Measurements from ENCODE around the gene RAB30. TPM values are rescaled to one million over a fixed set of nuclear protein-coding genes. Genes with fewer than 3 reads are reported as not detected.

Gene RAB30
- total and polyA plus RNA-seq, 3 donors from 2014 or later = 11.4 to 13.1 (median 12.3) TPM

DNA sequence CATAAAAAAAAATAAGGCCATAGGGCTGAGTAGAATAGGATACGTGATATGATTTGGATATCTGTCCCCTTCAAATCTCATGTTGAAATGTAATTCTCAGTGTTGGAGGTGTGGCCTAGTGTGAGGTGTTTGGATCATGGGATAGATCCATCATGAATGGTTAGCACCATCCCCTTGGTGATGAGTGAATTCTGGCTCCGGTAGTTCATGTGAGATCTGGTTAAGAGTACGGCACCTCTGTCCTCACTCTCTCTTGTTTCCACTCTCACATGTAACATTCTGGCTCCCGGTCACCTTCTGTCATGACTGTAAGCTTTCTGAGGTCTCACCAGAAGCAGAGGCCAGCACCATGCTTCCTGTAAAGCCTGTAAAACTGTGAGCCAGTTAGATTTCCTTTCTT is 45.5 kb downstream of the RAB30 start:
- 90 to 99% methylated on average over 4 of the region's 4 CpGs for WGBS, 2 donors
- H3K27ac ChIP-seq = no peak overlapping the region

GRCh38 chr11:83025267-83025704 is 46.4 kb downstream of the RAB30 start:
- Histone ChIP-seq H3K27me3 (no peaks in the 10 kb centered on the region), H3K4me1 (peaks cover 5% of the 10 kb centered on the region), H3K4me3 (no peak overlapping the region), H3K9me3 (no peaks in the 10 kb centered on the region), H3K36me3 (ENCODE audit: low read depth, missing control alignments) (no peaks in the 10 kb centered on the region), H3K27ac (no peak overlapping the region)
- WGBS, 2 donors = 42 to 55% methylated on average over 2 of the region's 2 CpGs
- no peak for DNase-seq
- intact Hi-C loops (cut with DNase I; ENCODE audit: low total_unique reads) = no loop called here
- no peak for TF ChIP-seq POLR2A (IDR thresholded peaks at IDR 0.05)
- TF ChIP-seq, protein P1, sequence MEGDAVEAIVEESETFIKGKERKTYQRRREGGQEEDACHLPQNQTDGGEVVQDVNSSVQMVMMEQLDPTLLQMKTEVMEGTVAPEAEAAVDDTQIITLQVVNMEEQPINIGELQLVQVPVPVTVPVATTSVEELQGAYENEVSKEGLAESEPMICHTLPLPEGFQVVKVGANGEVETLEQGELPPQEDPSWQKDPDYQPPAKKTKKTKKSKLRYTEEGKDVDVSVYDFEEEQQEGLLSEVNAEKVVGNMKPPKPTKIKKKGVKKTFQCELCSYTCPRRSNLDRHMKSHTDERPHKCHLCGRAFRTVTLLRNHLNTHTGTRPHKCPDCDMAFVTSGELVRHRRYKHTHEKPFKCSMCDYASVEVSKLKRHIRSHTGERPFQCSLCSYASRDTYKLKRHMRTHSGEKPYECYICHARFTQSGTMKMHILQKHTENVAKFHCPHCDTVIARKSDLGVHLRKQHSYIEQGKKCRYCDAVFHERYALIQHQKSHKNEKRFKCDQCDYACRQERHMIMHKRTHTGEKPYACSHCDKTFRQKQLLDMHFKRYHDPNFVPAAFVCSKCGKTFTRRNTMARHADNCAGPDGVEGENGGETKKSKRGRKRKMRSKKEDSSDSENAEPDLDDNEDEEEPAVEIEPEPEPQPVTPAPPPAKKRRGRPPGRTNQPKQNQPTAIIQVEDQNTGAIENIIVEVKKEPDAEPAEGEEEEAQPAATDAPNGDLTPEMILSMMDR (IDR thresholded peaks at IDR 0.05) = no peak

More for the DNA sequence above, 45.5 kb downstream of the RAB30 start:
- H3K27me3 ChIP-seq = no peaks in the 10 kb centered on the region
- DNase-seq = no peak
- H3K4me3 ChIP-seq = no peak overlapping the region
- H3K9me3 ChIP-seq = no peaks in the 10 kb centered on the region
- intact Hi-C loops (cut with DNase I; ENCODE audit: low total_unique reads) = no loop called here
- H3K36me3 ChIP-seq (ENCODE audit: low read depth, missing control alignments) = no peaks in the 10 kb centered on the region
- H3K4me1 ChIP-seq = peaks cover 4% of the 10 kb centered on the region
- TF ChIP-seq, protein P1 (IDR thresholded peaks at IDR 0.05) = no peak
- TF ChIP-seq POLR2A (IDR thresholded peaks at IDR 0.05) = no peak

GRCh38 chr11:83024270-83024854 is 47.3 kb downstream of the RAB30 start:
- no peak for DNase-seq
- intact Hi-C loops (cut with DNase I; ENCODE audit: low total_unique reads) = no loop called here
- TF ChIP-seq, protein P1 (IDR thresholded peaks at IDR 0.05) = no peak
- no peak for TF ChIP-seq POLR2A (IDR thresholded peaks at IDR 0.05)
- peaks cover 14% of the 10 kb centered on the region for H3K4me1 ChIP-seq
- H3K9me3 ChIP-seq = no peaks in the 10 kb centered on the region
- WGBS, 2 donors = 79 to 89% methylated on average over 3 of the region's 3 CpGs
- H3K27ac ChIP-seq = no peak overlapping the region
- no peaks in the 10 kb centered on the region for H3K36me3 ChIP-seq (ENCODE audit: low read depth, missing control alignments)
- no peaks in the 10 kb centered on the region for H3K27me3 ChIP-seq
- no peak overlapping the region for H3K4me3 ChIP-seq

DNA sequence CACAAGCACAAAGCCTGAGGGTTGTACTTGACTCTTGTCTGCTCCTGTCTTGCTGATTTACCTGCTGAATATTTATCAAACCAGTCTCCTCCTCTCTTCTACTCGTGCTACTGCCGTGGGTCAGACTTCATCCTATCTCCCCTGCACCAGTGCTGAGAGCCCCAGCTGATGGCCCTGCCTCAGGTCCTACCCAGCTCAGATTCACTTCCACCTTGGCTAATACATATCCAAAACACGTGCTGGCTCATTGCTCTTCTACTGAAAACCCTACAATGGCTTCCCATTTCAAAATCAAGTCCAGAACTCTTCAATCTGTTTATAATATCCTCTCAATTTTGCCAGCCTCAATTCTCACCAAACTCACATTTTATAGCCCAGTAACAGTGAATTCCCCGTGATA is 48.3 kb downstream of the RAB30 start:
- 79 to 87% methylated on average over 4 of the region's 4 CpGs for WGBS, 2 donors
- H3K27ac ChIP-seq = no peak overlapping the region
- no peak overlapping the region for H3K4me3 ChIP-seq
- H3K36me3 ChIP-seq (ENCODE audit: low read depth, missing control alignments) = no peaks in the 10 kb centered on the region
- TF ChIP-seq, protein P1 (IDR thresholded peaks at IDR 0.05) = no peak
- peaks cover 15% of the 10 kb centered on the region for H3K4me1 ChIP-seq
- no peaks in the 10 kb centered on the region for H3K27me3 ChIP-seq
- intact Hi-C loops (cut with DNase I; ENCODE audit: low total_unique reads) = no loop called here
- no peak for DNase-seq
- H3K9me3 ChIP-seq = no peaks in the 10 kb centered on the region

GRCh38 chr11:83021780-83022125 is 49.9 kb downstream of the RAB30 start:
- H3K27ac ChIP-seq = no peak overlapping the region
- H3K9me3 ChIP-seq = no peaks in the 10 kb centered on the region
- intact Hi-C loops (cut with DNase I; ENCODE audit: low total_unique reads) = no loop called here
- TF ChIP-seq POLR2A (IDR thresholded peaks at IDR 0.05) = no peak
- TF ChIP-seq, protein P1 (IDR thresholded peaks at IDR 0.05) = no peak
- WGBS, 2 donors = 95% methylated on average over 2 of the region's 2 CpGs
- H3K4me1 ChIP-seq = peaks cover 15% of the 10 kb centered on the region
- no peaks in the 10 kb centered on the region for H3K27me3 ChIP-seq
- DNase-seq = no peak
- no peaks in the 10 kb centered on the region for H3K36me3 ChIP-seq (ENCODE audit: low read depth, missing control alignments)
- H3K4me3 ChIP-seq = no peak overlapping the region
